ENCODE measurements around the gene SOSTDC1.
"Not testable (repeated sequence)": the region's sequence is repeated elsewhere in the genome, so short reads cannot be mapped to it uniquely, and the experiment has no call there.

SOSTDC1 gene, protein sequence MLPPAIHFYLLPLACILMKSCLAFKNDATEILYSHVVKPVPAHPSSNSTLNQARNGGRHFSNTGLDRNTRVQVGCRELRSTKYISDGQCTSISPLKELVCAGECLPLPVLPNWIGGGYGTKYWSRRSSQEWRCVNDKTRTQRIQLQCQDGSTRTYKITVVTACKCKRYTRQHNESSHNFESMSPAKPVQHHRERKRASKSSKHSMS

GRCh38 chr7:16465469-16466361 lies at the start of gene SOSTDC1:
Gene SOSTDC1, minus strand, starts transcription at chr7:16465738. Its CDS starts 70 bp downstream, at chr7:16465668.
- DNase-seq: no peak

DNA sequence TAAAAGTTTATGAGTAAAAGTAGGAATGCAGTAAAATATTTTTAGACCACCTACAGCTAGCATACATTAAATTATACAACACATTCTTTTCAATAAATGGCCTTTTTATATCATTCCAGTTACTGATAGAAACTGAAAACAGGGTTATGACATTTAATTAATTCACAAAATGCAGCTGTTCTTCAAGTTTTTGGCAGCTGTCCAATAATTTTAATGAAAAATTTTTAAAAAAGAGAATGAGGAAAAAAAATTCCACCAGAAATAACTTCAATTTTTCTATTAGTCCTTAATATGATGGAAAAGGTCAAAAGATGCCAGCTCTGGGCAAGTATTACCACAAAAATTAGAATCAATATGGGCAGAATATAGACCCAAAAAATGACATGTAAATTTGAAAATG lies 49.2 kb upstream of the SOSTDC1 start:
- DNase-seq: no peak

DNA sequence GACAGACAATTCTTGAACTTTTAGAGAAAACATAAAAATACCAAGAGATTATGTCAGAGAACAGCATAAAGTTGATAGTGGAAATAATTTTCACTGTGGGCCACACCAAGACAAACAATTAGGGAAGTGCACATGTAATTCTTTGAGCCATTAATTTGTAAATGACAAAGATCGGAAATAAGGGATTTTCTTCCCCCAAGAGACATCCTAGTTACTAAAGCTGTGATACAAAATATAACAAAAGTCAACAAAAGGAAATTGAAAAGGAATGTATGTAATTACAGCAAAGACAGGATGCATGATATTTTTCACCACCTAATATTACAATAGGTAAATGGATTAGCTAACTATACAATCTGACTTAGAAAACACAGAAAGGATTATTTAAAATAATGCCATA lies 48.7 kb upstream of the SOSTDC1 start:
- no peak for DNase-seq

- no peak for DNase-seq
Measured at GRCh38 chr7:16512097-16512496, 46.6 kb upstream of the SOSTDC1 start.

GRCh38 chr7:16511314-16511713 lies 45.8 kb upstream of the SOSTDC1 start:
- no peak for DNase-seq

- DNase-seq: no peak
Measured at GRCh38 chr7:16509829-16510228, 44.3 kb upstream of the SOSTDC1 start.

GRCh38 chr7:16506422-16506821 lies 40.9 kb upstream of the SOSTDC1 start:
- DNase-seq: not testable (repeated sequence)

- DNase-seq: no peak
Measured at GRCh38 chr7:16504019-16504418, 38.5 kb upstream of the SOSTDC1 start.

DNA sequence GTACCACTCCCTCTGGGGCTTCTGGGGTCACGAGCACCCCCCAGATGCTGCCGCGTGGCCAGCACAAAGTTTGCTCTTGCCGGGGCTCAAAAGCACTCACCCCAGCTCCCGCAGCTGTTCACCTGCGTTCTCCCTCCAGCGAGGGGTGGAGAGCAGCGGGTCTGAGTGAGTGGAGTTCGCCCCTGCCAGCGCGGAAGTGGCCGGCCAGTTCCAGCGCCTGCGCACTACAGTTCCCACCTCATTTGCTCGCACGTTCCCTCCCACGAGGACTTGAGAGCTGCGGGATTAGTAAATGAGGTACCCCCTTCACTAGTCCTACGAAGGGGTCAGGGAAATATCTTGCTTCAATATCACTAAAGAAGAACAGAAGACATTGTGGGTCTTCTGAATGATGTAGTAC lies 36.8 kb upstream of the SOSTDC1 start:
- no peak for DNase-seq

GRCh38 chr7:16498122-16498521 lies 32.6 kb upstream of the SOSTDC1 start:
- no peak for DNase-seq

DNA sequence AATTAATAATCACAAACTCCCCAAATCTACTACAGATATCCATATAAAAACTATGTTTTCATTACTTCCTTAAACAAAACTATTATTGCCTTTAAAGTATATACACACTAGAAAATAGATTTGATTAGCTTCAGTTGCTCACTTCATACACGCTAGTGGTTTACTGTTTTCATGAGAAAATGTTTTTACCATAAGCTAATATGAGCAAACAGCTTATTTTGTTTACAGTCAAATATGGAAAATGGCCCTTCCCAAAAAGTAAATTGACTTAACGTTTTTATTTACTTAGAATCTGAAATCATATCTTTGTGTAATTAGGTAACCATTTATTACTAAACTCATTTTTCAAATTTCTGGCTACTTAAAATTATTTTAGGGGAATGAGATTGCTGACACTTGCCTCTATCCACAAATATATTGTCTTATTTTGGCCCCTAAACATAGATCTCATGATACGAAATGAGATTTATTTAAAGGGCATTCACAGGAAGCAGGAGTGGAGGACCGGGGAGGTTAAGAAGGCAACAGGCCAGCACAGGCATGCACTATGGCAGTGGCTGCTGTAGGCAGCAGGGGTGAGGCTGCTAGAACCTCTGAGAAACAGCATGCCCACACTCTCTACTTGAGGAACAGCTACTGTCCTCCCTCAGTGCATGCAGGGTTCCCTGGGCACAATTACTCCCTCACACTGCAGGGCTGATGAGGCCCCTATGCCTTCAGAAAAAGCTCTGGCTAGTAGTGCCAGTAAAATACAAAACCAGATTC lies 29.6 kb upstream of the SOSTDC1 start:
- no peak for DNase-seq

DNA sequence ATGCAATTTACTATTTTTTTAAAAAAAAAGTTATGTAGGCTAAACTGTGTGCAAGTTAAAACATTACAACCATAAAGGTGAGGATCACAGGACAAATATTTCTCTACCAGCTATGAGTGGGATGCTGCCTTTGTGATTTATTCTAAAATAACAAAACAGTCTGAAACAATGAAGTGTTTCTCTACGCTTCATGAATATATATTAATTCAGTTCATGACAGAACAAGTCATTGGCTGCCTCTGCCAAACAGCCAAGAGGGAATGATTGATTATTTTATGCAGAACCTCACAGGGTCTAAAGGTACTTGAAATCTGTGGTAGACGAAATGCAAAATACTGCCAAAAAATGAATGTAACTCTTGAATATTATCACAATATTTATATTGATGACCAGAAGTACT lies 29.0 kb upstream of the SOSTDC1 start:
- DNase-seq: no peak

GRCh38 chr7:16493266-16493665 lies 27.7 kb upstream of the SOSTDC1 start:
- DNase-seq: no peak

DNA sequence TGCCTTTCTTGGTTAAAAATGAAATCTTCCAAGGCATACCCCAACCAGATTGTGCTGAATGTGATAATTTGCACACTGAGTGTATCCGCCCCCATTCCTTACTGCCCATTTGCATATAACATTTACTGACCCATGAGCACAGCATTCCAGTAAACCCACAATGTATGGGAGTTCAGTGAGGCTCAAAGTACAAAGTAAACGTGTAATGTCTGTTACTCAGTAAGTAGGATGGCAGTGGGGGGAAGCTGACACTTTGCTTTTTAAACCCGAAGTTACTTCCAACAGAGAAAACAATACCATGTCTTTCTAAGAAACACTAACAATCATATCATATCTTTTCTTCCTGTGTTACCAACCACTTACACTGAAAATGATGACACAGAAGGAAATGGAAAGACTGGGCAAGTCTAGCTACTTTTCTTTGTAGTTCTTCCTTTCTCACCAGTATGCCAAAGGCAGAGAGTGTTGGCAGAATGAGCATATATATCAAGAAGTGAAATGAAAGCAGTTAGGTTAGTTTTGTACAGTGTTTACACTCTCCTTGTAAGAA lies 27.1 kb upstream of the SOSTDC1 start:
- DNase-seq: no peak

- no peak for DNase-seq
Measured at GRCh38 chr7:16491148-16491547, 25.6 kb upstream of the SOSTDC1 start.

GRCh38 chr7:16484453-16485158 lies 19.1 kb upstream of the SOSTDC1 start:
- no peak for DNase-seq

DNA sequence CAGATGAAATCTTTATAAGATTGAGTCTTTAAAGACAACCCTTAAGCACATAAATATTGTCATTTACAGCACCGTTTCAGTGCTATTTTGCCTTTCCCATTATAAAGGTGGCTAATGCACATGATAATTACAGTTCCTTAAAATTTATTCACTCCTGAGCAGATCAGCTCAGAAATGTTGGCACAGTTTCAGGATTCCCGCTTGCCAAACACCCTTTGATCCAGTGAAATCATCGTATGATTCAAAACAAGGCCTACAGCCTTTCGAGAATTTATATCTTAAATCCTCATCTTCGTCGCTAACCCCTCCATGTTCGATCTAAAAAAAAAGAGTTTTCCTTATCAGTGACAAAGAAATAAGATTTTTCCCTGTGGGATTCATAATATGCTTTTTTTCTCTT lies 14.1 kb upstream of the SOSTDC1 start:
- DNase-seq: no peak

DNA sequence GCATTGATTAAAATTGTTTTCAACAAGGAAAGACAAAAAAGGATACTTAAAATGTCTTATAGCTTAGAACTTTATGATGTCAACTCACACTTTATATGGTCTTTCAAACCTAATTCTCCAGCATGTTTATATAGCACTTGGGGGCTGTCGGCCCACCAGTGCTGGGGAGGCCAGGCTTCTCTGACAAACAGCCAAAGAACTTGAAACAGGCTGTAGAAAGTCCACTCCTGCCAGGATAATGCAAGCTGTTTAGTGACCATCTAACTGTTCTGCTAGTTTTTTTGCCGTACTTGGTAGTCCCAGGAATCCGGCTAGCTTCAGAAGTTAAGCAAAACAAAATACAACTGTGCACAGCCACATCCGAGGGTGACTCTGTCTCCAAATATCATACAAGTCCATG lies 13.6 kb upstream of the SOSTDC1 start:
- DNase-seq: no peak

GRCh38 chr7:16471933-16472332 lies 6.4 kb upstream of the SOSTDC1 start:
- DNase-seq: no peak

GRCh38 chr7:16463949-16464715 lies 1.4 kb downstream of the SOSTDC1 start:
- DNase-seq: no peak

- no peak for DNase-seq
Measured at GRCh38 chr7:16463520-16463919, 2.0 kb downstream of the SOSTDC1 start.

DNA sequence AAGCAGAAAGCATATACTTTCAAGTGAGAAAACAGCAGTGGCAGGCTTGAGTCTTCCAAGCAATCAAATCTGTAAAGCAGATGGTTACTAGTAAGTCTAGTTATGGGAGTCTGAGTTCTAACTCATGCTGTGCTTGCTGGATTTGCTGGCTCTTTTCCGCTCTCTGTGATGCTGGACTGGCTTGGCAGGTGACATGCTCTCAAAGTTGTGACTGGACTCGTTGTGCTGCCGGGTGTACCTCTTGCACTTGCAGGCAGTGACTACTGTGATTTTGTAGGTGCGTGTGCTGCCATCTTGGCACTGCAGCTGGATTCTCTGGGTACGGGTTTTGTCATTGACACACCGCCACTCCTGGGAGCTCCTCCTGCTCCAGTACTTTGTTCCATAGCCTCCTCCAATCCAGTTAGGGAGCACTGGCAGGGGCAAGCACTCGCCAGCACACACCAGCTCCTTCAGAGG lies 3.1 kb downstream of the SOSTDC1 start:
- no peak for DNase-seq

Data from activated CD4-positive, alpha-beta T cell treated with anti-CD3 and anti-CD28 coated beads, Interleukin-2, amount 50 U/mL, for 48 hours (primary cell).